ENCODE data around the gene ACOT8.

DNA sequence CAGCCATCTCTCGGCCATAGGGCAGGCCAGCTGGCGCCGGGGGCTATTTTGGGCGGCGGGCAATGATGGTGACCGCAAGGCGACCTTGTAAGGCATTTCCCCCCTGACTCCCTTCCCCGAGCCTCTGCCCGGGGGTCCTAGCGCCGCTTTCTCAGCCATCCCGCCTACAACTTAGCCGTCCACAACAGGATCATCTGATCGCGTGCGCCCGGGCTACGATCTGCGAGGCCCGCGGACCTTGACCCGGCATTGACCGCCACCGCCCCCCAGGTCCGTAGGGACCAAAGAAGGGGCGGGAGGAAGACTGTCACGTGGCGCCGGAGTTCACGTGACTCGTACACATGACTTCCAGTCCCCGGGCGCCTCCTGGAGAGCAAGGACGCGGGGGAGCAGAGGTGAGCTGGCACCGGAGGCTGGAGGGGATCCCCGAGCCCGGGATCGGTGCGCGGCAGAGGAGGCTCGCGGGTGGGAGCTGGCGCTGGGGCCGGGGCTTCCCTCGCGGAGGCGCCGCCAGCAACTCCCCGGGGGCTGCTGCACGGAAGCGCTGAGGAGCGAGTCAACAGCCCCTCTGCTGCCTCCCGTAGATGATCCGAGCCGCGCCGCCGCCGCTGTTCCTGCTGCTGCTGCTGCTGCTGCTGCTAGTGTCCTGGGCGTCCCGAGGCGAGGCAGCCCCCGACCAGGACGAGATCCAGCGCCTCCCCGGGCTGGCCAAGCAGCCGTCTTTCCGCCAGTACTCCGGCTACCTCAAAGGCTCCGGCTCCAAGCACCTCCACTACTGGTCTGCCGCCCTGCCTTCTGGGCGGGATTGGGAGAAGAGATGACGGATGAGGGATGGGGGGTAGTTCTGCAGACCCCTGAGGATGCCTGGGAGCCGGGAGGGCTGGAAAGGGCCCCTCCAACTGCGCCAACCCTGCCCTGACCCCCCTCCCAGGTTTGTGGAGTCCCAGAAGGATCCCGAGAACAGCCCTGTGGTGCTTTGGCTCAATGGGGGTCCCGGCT, 34.1 kb upstream of the ACOT8 start, which contains the start of the genes CTSA and NEURL2:
- TF ChIP-seq, protein P1, sequence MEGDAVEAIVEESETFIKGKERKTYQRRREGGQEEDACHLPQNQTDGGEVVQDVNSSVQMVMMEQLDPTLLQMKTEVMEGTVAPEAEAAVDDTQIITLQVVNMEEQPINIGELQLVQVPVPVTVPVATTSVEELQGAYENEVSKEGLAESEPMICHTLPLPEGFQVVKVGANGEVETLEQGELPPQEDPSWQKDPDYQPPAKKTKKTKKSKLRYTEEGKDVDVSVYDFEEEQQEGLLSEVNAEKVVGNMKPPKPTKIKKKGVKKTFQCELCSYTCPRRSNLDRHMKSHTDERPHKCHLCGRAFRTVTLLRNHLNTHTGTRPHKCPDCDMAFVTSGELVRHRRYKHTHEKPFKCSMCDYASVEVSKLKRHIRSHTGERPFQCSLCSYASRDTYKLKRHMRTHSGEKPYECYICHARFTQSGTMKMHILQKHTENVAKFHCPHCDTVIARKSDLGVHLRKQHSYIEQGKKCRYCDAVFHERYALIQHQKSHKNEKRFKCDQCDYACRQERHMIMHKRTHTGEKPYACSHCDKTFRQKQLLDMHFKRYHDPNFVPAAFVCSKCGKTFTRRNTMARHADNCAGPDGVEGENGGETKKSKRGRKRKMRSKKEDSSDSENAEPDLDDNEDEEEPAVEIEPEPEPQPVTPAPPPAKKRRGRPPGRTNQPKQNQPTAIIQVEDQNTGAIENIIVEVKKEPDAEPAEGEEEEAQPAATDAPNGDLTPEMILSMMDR (IDR thresholded peaks at IDR 0.05) = no peak
- TF ChIP-seq POLR2A (IDR thresholded peaks at IDR 0.05) = no peak
